IgD-negative memory B cell (primary cell): ENCODE results near the gene DAND5. TPM values are rescaled to one million over a fixed set of nuclear protein-coding genes. Genes with fewer than 3 reads are reported as not detected.

Experiments used
- H3K27ac Mint-ChIP-seq, 3 donors: one replicate each; pipeline ENCODE4 v1.8.0; 2020 to 2022; ENCODE audit warnings: mild to moderate bottlenecking in 3 of 3, mixed read lengths in 3 of 3, moderate library complexity in 1 of 3
- H3K27me3 Mint-ChIP-seq: one replicate; pipeline ENCODE4 v1.8.0; 2021; ENCODE audit warnings: mixed read lengths
- H3K36me3 Mint-ChIP-seq: one replicate; pipeline ENCODE4 v1.8.0; 2020; ENCODE audit warnings: mild to moderate bottlenecking, mixed read lengths
- H3K4me1 Mint-ChIP-seq, 3 donors: one replicate each; pipeline ENCODE4 v1.8.0; 2020 to 2022; ENCODE audit warnings: mixed read lengths in 3 of 3, mild to moderate bottlenecking in 1 of 3
- H3K4me3 Mint-ChIP-seq, 4 donors: one replicate each; pipeline ENCODE4 v1.8.0; 2020 to 2022; ENCODE audit warnings: mild to moderate bottlenecking in 4 of 4, mixed read lengths in 4 of 4, moderate library complexity in 3 of 4
- H3K9me3 Mint-ChIP-seq, 3 donors: one replicate each; pipeline ENCODE4 v1.8.0; 2020 to 2021; ENCODE audit warnings: mixed read lengths in 3 of 3, mild to moderate bottlenecking in 1 of 3
- polyA plus RNA-seq: library from polyadenylated mRNA; unstranded; fragments of 300-500 nt; fragmentation: Illumina TruSeq; gene quantifications from one replicate; pipeline ENCODE4 v1.2.3, GENCODE V29; 2021

The DAND5 gene
- polyA plus RNA-seq, 1 donor from 2014 or later = not detected

- Mint-ChIP-seq H3K4me1 (peaks cover 6 to 9% (median 8%) of the 10 kb centered on the region in 3 donors), H3K4me3 (no peak overlapping the region), H3K36me3 (no peaks in the 10 kb centered on the region), H3K27me3 (peaks cover 3% of the 10 kb centered on the region), H3K9me3 (no peaks in the 10 kb centered on the region), H3K27ac (no peak overlapping the region)
Observed at GRCh38 chr19:12987781-12988180, 18.4 kb downstream of the DAND5 start.

GRCh38 chr19:12990431-12990830, 21.1 kb downstream of the DAND5 start:
- Mint-ChIP-seq H3K27me3 (peaks cover 15% of the 10 kb centered on the region), H3K27ac (no peak overlapping the region), H3K4me3 (no peak overlapping the region), H3K4me1 (peaks cover 0 to 7% (median 5%) of the 10 kb centered on the region in 3 donors), H3K36me3 (no peaks in the 10 kb centered on the region), H3K9me3 (no peaks in the 10 kb centered on the region)

- Mint-ChIP-seq H3K27ac (peak overlapping the region in 1 of 3 donors; percentile 1), H3K27me3 (peaks cover 15% of the 10 kb centered on the region), H3K36me3 (no peaks in the 10 kb centered on the region), H3K9me3 (no peaks in the 10 kb centered on the region), H3K4me1 (peaks cover 0 to 5% (median 3%) of the 10 kb centered on the region in 3 donors), H3K4me3 (no peak overlapping the region)
Observed at GRCh38 chr19:12990853-12991252, 21.5 kb downstream of the DAND5 start.

GRCh38 chr19:12991296-12991695, 21.9 kb downstream of the DAND5 start:
- Mint-ChIP-seq H3K4me3 (no peak overlapping the region), H3K27ac (peak overlapping the region in 1 of 3 donors; percentile 1), H3K36me3 (no peaks in the 10 kb centered on the region)

DNA sequence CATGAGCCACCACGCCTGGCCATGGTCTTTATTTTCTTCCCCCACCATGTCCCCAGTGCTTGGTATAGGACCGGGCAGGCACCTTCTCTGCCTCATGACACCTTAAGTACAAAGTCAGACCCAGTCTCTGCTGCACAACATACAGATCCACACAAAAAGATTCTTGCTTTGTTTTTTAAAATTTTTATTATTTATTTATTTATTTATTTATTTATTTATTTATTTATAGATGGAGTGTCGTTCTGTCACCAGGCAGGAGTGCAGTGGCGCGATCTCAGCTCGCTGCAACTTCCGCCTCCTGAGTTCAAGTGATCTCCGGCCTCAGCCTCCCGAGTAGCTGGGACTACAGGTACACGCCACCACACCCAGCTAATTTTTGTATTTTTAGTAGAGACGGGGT, 23.4 kb downstream of the DAND5 start:
- Mint-ChIP-seq H3K9me3 (no peaks in the 10 kb centered on the region), H3K4me1 (peaks cover 0 to 5% (median 5%) of the 10 kb centered on the region in 3 donors), H3K4me3 (no peak overlapping the region), H3K27me3 (peaks cover 15% of the 10 kb centered on the region), H3K27ac (peak overlapping the region in 1 of 3 donors; percentile 59), H3K36me3 (no peaks in the 10 kb centered on the region)

More at GRCh38 chr19:12991296-12991695, 21.9 kb downstream of the DAND5 start:
- peaks cover 16% of the 10 kb centered on the region for H3K27me3 Mint-ChIP-seq
- H3K9me3 Mint-ChIP-seq = no peaks in the 10 kb centered on the region
- H3K4me1 Mint-ChIP-seq = peaks cover 0 to 5% (median 5%) of the 10 kb centered on the region in 3 donors

GRCh38 chr19:12993562-12993961, 24.2 kb downstream of the DAND5 start:
- H3K36me3 Mint-ChIP-seq = no peaks in the 10 kb centered on the region
- H3K4me3 Mint-ChIP-seq = peak overlapping the region in 3 of 4 donors; percentile 11 to 65 (median 24)
- peak overlapping the region in 1 of 3 donors; percentile 36 for H3K27ac Mint-ChIP-seq
- peaks cover 16% of the 10 kb centered on the region for H3K27me3 Mint-ChIP-seq
- peaks cover 0 to 5% (median 5%) of the 10 kb centered on the region in 3 donors for H3K4me1 Mint-ChIP-seq
- H3K9me3 Mint-ChIP-seq = no peaks in the 10 kb centered on the region

DNA sequence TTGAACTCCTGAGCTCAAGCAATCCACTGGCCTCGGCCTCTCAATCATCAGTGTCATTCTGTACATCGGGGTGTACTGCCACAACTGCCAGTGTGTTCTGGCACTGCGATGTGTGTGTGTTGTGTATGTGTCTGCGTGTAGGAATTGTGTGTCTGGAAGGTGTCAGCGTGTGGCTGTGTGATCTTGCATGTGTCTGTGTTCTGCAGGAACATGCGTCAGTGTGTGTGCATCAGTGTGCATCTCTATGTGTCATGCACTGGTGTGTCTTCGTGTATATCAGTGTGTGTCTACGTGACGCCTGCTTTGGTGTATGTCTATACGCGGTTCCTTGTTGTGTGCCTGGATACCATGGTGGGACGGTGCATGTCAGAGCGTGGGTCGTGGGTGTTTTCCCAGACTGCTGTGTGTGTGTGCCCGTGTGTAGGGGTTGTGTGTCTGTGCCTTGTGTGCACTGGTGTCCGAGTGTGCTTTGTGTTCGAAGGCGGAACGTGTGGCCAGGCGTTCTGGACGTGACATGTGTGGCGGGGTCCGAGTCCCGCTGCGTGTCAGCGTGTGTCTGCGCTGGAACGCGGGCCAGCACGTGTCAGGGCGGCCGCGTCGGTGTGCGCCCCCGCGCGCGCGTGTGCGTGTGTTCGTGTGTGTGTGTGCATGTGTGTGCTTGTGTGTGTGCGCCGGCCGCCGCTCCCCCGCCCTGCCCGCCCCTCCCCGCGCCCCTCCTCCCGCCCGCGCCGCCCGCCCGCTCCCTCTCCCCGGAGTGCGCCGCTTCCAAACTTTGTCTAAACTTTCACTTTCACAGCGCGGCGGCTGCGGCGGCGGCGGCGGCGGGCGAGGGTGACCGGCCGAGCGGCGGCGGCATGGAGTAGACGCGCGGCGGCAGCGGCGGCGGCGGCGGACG, 25.6 kb downstream of the DAND5 start, which contains the start of gene NFIX:
Gene NFIX (plus strand): TSS at position 775 of the 895 bp plus-strand sequence. CDS start 363 bp downstream, outside the sequence.
- H3K27ac Mint-ChIP-seq = peak within 1 kb of the TSS in 1 of 3 donors; percentile 86
- H3K4me1 Mint-ChIP-seq = peaks cover 0 to 5% (median 5%) of the 10 kb centered on the region in 3 donors
- H3K27me3 Mint-ChIP-seq = peaks cover 19% of the 10 kb centered on the region
- no peaks in the 10 kb centered on the region for H3K36me3 Mint-ChIP-seq
- no peaks in the 10 kb centered on the region for H3K9me3 Mint-ChIP-seq
- peak within 1 kb of the TSS; percentile 83 to 93 (median 91) for H3K4me3 Mint-ChIP-seq

- Mint-ChIP-seq H3K27me3 (peaks cover 19% of the 10 kb centered on the region), H3K4me1 (peaks cover 0 to 5% (median 5%) of the 10 kb centered on the region in 3 donors), H3K36me3 (peaks cover 2% of the 10 kb centered on the region), H3K4me3 (peak overlapping the region in 3 of 4 donors; percentile 70 to 80 (median 79)), H3K9me3 (no peaks in the 10 kb centered on the region), H3K27ac (no peak overlapping the region)
Observed at GRCh38 chr19:12995596-12996405, 26.4 kb downstream of the DAND5 start.

DNA sequence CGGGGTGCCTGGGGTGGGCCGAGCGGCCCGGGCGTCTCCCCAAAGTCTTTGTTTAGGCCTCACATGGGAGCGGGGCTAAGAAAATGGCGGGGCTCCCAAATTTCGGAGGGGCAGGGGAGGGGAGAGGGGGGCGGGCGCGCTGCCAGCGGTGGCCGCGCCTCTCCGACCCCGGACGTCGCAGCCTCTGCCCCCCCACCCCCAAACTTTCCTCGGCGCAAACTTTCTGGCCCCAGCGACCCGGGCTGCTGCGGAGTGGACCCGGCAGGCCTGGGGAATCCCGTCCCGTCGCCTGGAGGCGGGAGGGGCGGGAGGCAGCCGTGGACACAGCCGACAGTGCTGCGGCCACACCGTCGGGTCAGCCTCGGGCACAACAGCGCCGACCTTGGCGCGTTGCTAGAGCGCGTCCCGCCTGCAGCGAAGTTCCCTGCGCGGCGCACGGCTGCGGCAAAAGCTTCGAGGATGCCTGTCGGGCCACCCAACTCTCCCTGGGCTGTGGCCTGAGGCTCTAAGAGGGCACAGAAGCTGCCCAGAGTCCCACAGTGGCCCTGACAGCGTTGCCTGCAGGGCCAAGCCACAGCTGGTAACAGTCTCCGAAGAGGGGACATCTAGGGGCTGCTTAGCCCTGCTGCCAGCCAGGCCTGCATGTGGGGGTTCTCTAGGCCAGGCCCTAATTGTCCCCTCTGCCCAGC, 27.2 kb downstream of the DAND5 start:
- Mint-ChIP-seq H3K27ac (peak overlapping the region in 2 of 3 donors; percentile 35 to 74), H3K4me3 (peak overlapping the region; percentile 55 to 82 (median 72)), H3K4me1 (peaks cover 0 to 5% (median 5%) of the 10 kb centered on the region in 3 donors)

DNA sequence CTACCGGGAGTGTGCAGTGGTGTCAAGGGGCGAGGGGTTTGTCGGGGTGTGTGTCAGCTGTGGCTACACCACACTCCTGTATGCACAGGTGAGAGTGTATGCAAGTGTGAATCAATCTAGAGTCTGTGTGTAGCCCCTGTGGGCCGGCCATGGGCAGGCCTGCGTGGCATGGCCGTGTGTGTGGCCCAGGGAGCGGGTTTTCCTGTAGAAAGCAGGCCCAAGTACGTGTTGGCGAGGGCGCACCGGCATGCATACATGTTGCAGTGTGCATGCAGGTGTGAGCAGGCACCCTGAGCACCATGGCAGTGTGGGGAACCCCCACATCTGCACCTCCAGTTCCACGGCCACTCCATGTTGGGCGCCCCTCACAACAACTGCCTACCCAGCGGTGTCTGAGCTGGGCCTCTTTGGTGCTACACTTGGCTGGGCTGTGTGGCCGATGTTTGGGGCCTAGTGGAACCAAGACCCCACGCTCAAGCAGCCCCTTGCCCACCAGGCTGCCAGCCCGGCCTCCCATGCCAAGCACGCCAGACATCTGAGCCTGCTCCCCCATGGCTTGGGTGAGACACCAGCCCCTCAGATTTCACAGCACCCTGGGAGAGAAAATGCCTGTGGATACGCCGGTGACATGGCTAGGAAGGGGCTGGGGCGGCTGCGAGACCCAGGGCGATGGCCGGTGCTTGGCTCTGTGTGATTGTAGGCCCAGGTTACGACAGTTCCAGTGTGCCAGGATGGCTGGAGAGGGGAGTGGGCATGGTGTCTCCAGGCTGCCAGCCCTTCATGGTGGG, 28.0 kb downstream of the DAND5 start:
- Mint-ChIP-seq H3K9me3 (no peaks in the 10 kb centered on the region), H3K36me3 (peaks cover 2% of the 10 kb centered on the region), H3K4me3 (peak overlapping the region; percentile 67 to 79 (median 78)), H3K27me3 (peaks cover 19% of the 10 kb centered on the region), H3K27ac (peak overlapping the region in 1 of 3 donors; percentile 74), H3K4me1 (peaks cover 0 to 5% (median 5%) of the 10 kb centered on the region in 3 donors)

More for the DNA sequence above, 27.2 kb downstream of the DAND5 start:
- Mint-ChIP-seq H3K36me3 (peaks cover 2% of the 10 kb centered on the region), H3K9me3 (no peaks in the 10 kb centered on the region), H3K27me3 (peaks cover 19% of the 10 kb centered on the region)

- H3K27me3 Mint-ChIP-seq = peaks cover 22% of the 10 kb centered on the region
- H3K27ac Mint-ChIP-seq = no peak overlapping the region
- no peaks in the 10 kb centered on the region for H3K9me3 Mint-ChIP-seq
- peaks cover 2% of the 10 kb centered on the region for H3K36me3 Mint-ChIP-seq
- peaks cover 0 to 5% (median 5%) of the 10 kb centered on the region in 3 donors for H3K4me1 Mint-ChIP-seq
- H3K4me3 Mint-ChIP-seq = peak overlapping the region; percentile 3 to 79 (median 77)
Observed at GRCh38 chr19:12997967-12998940, 28.9 kb downstream of the DAND5 start.

- peaks cover 11% of the 10 kb centered on the region for H3K27me3 Mint-ChIP-seq
- no peaks in the 10 kb centered on the region for H3K9me3 Mint-ChIP-seq
- peaks cover 2% of the 10 kb centered on the region for H3K36me3 Mint-ChIP-seq
- H3K27ac Mint-ChIP-seq = peak overlapping the region in 1 of 3 donors; percentile 62
- H3K4me3 Mint-ChIP-seq = peak overlapping the region in 1 of 4 donors; percentile 28
- peaks cover 0 to 2% (median 0%) of the 10 kb centered on the region in 3 donors for H3K4me1 Mint-ChIP-seq
Observed at GRCh38 chr19:13001166-13001501, 31.8 kb downstream of the DAND5 start.
